ENCODE data around the gene AFF4. TPM values are rescaled to one million over a fixed set of nuclear protein-coding genes. Genes with fewer than 3 reads are reported as not detected.

AFF4 gene
- total RNA-seq, 1 donor from 2014 or later = 76.6 TPM

DNA sequence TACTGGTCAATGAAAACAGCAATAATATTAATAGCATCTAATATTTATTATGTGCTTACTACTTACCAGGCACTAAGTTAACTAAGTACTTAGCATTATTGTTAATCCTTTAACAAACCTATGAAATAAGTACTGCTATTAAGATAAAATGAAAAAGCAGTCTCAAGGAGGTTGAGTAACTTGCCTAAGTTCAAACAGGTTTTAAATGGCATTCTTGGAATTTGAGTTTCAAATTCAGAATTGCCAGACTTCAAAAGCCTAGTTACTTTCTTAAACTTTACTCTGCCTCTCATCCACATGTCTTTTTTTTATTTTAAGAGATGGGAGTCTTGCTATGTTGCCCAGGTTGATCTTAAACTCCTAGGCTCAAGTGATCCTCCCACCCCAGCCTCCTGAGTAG lies 73.9 kb downstream of the AFF4 start:
- no peak for DNase-seq

DNA sequence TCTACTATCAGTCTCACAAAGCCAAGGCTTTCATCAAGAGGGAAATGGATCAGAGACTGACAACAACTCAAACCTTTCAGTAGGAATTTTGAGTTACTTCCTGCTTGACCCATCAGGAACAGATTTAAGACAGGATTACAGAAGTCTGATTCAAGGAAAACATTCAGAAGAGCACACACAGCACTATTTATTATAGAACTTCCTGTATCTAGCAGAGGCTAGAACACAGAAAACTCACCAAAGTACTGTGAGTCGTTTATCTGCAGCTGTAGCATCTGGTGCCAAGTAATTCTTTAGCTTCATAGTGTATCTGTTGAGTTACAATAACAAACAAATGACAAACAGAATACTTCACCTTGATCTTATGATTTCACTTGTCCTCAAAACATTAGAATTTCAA lies 76.2 kb downstream of the AFF4 start:
- no peak for DNase-seq

DNA sequence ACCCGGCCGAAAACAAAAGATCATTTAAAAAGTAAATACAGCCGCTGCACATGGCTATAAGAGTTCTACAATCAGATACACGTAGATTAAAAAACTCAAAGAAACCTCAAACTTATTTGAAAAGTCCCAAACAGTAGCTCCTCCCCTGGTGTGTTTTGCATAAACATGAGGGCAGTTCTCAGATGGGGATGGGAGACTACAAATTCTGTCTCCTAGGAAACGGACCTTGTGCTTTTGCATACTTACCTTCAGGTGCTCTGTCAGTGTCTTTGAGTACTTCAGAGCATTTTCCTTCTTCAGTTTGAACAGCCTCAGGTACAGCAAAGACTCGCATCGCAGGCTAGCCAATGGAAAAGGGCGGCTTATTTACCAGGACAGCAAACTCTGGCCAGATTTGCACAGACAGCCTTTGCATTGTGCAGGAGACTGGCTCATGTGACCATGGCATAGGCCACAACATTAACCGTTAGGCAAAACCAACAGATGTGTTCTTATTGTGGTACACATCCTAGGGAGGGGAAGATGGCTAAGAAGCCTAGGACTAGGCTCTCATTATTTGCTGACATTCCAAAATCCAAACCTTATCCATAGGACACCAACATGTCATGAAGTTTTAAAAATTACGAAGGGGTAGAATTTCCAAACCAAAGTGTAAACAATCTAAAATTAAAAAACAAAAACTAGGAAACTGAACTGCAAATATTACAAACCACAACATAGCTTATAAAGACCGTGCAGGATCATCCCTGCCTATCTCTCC lies 77.2 kb downstream of the AFF4 start:
- DNase-seq = no peak

DNA sequence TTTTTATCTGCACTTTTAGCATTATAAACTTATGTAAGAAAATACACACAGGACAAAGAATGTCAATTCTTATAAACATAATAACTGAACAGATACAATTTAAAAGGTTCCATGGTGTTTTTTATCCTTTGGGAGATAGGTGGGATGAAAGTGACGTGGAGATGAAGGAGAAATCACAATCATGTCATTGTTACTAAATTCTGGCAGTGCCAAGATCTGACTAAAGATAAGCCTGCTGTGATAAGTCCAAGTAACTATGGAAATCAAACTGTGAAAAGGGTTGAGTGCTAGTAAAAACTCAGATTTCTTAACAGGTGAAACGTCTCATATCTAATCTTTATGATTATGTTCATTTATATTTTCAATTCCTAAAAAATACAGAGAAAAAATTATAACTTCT lies 78.9 kb downstream of the AFF4 start:
- no peak for DNase-seq

DNA sequence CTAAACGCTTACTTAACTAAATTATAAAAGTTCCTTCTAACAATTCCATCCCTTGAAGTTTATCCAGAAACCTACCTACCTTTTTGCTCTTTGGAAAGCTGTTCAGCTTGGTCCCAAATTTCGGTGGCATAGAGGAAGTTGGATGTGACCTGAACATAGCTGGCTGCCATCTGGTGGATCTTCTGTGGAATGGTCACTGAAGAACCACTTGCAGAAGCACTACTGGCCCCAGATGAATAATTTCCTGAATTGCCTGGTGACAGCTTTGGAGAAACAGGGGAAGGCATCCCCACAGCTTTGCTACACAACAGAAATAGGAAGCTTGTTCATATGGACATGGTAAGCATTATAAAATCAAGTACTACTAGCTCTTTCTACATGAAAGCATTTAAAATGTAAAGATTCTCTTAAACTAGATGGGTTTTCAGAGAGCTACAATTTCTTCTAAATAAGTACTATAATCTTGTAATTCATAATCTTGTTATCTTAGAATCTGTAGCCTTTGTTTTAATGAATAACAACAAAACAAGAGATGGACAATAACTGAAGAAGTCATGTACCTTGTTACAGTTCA lies 80.1 kb downstream of the AFF4 start:
- DNase-seq = peak; percentile 43

DNA sequence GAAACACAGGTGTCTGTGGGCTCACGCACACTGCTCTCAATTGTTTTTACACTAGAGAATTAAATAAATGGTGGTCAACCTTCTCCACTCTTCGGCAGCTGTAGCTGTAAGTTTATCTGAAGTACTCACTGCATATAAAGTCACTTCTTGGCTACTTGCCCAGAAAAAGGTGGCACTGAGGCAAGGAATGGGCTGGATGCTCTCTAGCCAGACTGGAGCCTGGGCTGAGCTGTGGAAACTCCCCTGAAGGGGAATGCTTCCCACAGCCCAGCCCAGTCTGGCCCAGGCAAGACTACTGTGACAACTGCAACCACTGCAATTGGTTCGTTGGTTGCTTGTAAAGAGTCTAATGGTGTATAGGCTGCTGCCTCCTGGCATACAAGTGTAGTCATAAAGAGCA lies 85.5 kb downstream of the AFF4 start:
- DNase-seq = no peak

DNA sequence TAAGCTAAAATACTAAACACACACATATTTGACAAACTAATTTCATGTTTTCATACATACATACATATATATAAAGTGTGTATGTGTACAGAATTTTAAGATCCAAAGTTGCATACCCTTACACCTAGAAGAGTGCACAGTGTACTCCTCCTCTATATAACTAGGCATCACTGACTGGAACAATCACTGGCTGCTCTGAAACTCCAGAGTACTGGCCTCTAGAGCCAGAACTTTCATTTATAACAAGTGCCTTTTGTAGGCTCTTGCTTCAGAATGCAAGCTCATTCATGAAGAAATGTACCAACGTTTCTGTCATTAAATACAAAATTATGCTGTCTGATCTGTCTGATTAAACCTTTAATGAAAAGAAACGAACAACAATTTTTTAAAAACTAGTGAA lies 86.0 kb downstream of the AFF4 start:
- DNase-seq = no peak

DNA sequence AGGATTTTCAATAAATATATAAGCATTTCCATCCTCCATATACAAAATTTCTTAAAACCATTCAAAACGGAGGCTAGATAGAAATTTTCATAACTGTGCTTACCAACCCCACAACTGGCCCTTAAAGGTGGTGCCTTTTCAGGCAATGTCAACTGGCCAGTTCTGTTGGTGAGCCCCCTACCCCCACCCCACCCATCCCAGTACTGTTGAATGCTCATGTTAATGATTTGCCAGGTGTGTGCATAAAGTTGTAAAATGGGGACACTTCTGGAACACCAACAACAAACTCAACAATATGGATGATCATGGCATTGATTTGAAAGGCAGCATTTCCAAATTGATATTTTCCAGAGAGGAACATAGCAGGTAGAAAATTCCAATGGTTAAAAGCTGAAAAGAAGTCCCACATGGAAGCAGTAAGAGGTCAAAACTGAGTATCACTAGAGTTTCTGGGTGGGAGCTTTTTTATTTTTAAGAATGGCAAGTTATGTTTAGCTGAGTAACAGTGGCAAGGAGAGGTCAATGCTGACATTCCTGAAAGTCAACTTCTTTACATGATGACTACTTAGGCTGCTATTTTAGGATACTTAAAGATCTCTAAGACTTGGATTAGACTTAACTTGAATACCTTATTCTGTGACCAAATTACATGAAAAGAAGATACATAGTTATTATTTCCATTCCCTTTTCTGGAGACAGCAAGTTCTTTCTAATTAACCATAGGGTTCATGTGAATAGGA lies 87.2 kb downstream of the AFF4 start:
- DNase-seq = no peak

DNA sequence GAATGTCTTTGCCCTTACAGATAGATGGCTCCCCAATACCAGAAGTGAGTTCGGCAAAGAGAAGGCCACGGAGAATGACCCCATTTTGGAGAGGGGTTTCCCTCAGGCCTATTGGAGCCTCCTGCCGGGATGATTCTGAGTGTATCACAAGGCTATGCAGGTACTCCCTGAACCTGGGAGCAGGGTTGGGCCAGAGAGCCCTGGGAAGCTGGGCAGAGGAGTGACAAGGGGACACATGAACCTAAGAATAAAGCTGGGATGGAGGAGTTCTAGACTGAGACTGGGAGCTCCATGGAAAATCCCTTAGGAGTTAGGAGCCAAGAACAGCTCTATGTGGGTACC lies 89.5 kb downstream of the AFF4 start:
- DNase-seq = no peak

DNA sequence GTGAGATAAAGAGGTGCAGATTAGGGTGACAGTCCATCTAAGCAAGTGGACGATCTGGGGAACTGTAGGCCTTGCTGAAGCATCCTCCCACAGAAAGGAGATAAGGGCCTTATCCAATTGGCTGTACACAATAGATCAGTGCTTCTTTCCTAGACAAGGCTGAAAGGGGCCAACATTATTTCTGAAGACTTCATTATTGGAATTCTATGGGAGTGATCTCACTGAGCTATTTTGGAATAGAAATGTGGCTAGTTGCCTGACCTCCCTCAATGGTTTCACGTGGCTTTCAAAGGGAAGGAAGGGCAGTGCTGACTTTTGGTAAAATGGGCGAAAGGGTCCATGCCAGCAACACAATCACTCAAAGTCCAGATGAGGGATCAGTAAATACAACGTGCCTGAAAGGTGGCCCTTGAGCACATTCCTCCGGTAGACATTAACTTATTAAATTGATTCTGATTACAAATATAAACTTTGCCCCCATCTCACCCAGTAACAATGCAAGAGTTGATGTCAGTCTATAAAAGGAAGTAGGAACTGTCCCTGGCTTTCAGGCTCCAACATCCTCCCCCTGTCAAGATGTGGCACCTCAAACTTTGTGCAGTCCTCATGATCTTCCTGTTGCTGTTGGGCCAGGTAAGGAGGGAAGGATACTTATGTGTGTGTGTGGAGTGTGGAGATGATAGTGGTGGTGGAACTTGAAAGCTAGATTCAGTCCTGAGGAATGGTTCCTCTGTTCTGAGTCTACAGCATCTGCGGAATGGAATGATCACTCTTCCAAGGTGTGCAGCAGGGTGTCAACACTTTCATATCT lies 90.1 kb downstream of the AFF4 start, which contains the start of gene LEAP2:
TSS of gene LEAP2 (plus strand) at position 550 of the 811 bp plus-strand sequence. CDS start at position 577, 27 bp downstream.
- DNase-seq = no peak

DNA sequence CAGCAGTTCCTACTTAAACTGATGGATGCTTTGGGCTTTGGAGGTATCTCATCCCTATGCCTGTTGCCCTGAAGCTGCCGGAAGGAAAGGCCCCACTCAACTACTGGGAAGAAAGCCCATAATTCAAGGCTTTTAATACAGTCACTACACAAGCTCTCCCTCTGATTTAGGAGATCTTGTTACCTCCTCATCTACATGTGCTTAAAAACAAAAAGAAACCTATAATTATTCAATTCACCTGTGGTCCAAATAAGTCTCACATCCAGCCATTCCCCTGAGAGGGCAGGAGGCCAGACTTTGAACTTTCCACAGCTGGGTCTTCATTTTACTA lies 90.7 kb downstream of the AFF4 start:
- no peak for DNase-seq

DNA sequence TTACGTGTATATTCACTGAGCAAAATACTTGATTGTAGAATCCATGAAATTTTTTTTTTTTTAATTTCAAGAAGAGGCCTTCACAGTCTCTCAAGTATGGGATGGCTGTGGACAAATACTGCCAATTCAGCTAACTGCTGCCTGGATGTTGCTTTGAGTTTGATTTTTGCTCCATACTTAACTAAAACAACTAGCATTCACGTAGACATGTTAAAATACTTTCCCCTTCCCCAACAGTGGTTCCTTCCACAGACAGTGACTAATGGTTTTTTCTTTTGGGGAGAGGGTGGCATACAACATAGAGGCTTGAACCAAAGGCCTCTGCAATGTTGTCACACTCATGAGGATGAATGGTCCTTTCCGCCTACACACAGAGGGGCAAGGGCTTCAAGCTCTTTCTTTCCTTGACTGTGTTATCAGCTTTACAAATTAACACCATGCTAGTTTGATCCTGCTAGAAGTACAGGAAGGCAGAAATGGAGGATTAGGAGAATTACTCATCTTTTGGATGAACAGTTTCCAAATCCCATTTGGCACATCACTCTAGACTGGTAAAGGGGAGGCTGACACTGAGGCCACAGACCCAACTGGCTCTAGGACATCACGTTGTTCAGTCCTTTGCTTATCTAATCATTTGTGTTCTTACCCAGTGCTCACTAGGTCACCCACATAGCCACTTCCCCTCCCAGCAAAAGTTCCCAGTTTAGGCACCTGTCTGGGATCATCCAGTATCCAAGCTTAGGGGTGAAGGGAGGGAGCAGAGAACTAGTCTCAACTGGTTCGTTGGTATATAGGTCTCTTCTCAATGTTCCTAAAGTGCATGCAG lies 91.8 kb downstream of the AFF4 start:
- no peak for DNase-seq

DNA sequence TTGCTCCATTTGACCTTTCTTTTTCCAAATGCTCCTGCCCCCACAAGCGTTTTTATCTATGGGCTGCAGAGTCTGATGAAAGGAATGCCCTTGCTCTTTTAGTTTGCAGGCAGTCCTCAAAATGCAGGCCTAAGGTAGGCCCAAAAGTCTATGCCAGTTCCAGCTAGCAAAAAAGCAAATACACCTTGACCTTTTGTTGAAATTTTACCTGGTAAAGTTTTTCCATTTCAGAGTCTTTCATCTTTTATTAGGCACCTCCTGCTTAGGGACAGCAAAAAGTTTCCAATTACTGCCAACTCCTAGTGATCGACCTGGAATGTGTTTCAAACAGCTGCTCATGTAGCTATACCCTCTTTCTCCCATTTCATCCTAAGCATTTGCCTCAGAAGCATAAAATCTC lies 92.6 kb downstream of the AFF4 start:
- DNase-seq = no peak

DNA sequence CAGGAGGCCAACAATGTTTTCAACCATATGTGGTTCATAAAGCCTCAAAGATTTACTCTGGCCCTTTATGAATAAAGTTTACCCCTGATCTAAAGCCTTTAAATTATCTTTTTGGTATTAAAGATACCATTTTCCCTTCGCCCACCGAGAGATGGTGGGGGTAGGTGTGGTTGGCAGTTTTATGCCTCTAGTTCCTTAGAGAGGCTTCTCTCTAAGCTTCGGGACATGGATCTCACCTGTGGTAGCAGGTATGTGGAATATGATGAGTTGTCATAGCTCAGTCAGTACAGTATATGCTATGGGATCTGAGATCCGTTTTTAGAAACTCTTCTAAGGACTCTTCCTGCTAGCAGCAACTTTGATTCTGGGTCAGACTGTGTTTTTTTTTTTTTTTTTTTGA lies 94.7 kb downstream of the AFF4 start:
- DNase-seq = no peak

DNA sequence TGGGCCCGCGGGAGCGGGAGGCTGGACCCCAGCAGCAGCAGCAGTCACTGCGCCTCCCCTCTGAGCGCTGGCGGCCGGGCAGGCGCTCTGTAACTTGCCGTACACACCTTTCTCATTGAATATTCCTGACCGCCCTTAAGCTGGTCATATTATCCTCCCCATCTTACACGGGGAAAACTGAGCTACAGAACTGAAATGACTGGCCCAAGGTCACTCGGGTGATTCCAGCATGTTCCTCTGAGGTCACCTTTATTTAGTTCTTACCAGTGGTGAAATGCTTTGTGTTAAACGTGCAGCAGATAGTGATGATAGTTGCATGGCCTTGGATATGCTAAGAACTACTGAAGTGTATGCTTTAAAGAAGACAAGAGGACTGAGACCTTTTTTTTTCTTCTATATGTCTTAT lies 96.4 kb downstream of the AFF4 start:
- DNase-seq = no peak

DNA sequence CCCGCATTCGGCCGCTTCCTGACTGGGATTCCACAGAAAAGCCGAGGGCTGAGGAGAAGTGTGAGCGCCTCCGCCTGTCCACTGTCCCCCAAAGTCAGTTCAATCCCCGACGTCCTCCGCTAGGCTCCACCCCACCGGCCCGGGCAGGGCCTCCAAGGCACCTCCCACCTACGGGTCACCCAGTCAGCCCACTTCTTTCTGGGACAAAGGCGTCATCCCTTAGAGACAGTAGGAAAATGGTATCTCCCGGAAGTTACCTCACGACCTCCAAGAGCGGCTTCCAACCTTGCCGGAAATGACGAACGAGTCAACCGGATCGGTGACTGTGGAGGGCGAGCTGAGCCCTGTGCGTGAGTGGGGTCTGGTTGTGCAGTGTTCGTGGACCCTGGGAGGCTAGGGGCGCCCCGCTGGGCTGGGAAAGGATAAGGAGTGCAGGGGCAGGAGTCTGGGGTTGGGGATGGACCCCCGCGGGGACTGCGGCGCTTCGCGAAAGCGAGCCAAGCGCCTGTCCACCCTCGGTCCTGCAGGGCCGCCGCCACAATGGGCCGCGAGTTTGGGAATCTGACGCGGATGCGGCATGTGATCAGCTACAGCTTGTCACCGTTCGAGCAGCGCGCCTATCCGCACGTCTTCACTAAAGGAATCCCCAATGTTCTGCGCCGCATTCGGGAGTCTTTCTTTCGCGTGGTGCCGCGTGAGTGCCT lies 96.9 kb downstream of the AFF4 start, which contains the start of the genes GDF9 and UQCRQ:
TSS of gene GDF9 (minus strand) at position 128 of the 704 bp plus-strand sequence. CDS start 1,936 bp downstream, outside the sequence.
TSS of gene UQCRQ (plus strand) at position 301 of the 704 bp plus-strand sequence. CDS start at position 541, 240 bp downstream.
- peak; percentile 98 for DNase-seq

DNA sequence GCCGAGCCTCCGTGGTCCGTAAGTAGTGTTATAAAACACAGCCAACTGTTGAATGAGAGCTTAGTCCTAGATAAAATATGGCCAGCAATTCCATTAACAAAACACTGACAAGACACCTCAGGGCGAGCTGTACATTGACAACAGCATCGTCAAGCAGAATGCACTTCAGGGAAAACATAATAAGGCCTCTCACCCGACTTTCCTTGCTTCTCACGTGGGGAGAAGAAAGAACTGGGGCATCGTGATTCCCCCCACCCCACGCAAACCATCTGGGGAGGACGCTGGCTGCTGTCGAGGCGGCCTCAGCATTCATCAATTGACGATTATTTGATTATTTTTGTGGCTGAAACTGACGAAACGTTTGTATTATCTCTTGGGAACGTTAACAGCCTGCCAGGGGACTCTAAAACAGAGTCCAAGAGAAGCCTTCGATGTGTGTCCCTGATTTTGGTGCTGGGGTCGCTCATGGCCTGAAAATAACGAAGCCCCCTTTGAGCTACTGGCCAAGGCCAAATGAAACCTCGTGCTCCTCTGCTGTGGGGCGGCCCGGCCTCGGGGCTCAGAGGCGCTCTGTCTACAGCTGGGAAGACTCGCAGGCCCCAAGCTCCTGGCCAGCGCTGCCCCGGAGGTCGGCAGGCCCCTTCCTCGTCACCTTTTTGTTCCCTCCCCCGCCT lies 97.6 kb downstream of the AFF4 start:
- DNase-seq = no peak

DNA sequence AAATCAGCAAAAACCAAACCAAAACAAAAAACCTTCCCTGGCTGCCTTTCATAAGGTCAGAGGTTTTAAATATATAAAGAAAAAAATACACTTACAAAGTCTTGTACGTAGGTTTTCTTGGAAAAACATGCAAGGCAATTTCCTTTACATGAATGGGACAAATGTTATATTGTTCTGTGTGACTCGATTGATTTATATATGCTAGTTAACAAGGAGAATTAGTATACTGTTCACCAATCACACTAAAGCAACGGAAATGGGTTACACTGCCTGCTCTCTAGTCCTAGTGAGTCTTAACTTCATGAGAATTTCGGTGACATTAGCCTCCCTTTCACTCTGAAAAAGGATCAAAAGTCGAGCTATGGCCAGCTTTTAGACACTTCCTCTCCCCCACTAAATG lies 102.7 kb downstream of the AFF4 start:
- no peak for DNase-seq

DNA sequence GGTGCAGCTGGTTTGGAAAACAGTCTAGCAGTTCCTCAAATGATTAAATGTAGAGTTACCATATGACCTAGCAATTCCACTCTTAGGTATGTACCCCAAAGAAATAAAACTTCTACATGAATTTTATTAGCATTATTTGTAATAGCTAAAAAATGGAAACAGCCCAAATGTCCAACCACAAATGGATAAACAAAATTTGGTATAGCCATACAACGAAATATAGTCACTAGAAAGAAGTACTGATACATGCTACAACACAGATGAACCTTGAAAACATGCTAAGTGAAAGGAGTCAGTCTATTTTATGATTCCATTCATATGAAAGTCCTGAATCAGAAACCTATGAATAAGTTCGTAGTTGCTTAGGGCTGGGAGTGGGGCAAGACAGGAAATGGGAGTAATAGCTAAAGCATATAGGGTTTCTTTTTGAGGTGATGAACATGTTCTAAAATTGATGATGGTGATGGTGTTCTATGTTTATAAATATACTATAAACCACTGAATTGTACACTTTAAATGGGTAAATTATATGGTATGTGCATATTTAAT lies 103.5 kb downstream of the AFF4 start:
- no peak for DNase-seq

DNA sequence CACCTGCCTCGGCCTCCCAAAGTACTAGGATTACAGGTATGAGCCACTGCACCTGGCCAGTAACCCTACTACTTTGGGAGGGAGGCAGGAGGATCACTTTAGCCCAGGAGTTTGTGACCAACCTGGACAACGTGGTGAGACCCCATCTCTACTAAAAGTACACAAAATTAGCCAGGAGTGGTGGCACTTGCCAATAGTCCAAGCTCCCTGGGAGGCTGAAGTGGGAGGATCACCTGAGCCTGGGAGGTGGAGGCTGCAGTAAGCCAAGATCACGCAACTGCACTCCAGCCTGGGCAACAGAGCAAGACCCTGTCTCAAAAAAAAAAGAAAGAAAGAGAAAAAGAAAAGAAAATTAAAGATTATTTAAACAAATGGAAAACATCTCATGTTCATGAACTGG lies 107.4 kb downstream of the AFF4 start:
- DNase-seq = no peak
